VCaP (cell line): ENCODE data around the gene ERCC8.

Experiments used
- H3K27ac ChIP-seq: fragments of 450-650 bp; 2 replicates; pipeline ENCODE4 v1.5.1; 2017
- TF ChIP-seq, protein P1 (sequence below): fragments of 450-650 bp; conservative IDR thresholded peaks from 2 replicates; pipeline ENCODE4 v1.5.1; 2017; ENCODE audit warnings: mild to moderate bottlenecking, moderate library complexity

The ERCC8 gene

DNA sequence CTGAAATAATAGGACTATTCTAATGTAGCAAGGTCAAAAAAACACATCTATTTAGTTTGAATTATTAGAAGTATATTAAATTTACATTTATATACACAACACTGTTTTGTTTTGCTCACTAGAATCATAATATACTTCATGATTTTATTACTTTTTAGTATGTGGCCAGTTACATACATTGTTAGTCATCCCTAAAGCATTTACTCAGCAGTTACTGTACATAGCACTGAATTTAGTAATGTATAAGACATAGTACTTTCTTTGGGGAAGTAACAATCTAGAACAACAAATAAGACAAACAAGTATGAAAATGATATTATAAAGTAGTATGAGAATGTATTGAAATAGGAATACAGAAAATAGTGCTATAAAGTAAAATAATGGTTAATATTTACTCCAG is 28.2 kb downstream of the ERCC8 start:
- TF ChIP-seq, protein P1, sequence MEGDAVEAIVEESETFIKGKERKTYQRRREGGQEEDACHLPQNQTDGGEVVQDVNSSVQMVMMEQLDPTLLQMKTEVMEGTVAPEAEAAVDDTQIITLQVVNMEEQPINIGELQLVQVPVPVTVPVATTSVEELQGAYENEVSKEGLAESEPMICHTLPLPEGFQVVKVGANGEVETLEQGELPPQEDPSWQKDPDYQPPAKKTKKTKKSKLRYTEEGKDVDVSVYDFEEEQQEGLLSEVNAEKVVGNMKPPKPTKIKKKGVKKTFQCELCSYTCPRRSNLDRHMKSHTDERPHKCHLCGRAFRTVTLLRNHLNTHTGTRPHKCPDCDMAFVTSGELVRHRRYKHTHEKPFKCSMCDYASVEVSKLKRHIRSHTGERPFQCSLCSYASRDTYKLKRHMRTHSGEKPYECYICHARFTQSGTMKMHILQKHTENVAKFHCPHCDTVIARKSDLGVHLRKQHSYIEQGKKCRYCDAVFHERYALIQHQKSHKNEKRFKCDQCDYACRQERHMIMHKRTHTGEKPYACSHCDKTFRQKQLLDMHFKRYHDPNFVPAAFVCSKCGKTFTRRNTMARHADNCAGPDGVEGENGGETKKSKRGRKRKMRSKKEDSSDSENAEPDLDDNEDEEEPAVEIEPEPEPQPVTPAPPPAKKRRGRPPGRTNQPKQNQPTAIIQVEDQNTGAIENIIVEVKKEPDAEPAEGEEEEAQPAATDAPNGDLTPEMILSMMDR = no peak
- no peak overlapping the region for H3K27ac ChIP-seq

DNA sequence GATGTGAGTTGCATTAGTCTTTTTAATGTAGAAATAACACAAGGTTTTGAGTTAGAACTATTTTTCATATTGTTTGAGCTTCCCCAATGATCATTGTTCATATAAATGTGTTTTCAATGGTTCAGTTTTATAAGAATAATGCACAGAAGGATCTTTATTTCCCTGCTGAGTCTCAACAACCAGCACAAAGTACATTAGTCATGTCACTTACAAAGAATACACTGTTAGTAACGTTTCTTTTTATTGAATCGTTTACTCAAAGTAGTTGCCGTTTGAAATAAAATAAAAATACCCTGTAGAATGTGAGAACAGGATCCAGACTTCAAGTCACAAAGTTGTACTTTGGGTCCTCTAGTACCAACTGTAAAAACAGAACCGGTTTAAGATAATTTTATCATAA is 41.5 kb downstream of the ERCC8 start:
- TF ChIP-seq, protein P1 = no peak
- H3K27ac ChIP-seq = no peak overlapping the region

DNA sequence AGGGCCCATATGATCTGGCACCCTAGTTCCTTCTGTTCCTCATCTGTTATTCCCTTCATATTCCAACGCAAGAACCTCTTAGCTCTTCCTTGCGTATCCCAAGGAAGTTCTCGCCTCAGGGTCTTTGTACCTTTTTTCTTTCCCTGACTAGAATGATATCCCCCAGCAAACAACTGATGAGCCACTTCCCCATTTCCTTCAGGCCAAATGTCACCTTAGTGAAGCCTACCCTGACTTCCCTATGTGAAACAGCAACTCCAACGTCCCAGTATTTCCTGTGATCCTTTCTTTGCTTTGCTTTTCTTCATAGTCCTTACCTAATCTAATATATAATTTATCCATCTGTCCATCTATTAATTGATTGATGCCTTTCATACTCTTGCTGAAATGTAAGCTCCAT is 47.9 kb downstream of the ERCC8 start:
- TF ChIP-seq, protein P1 = no peak
- no peak overlapping the region for H3K27ac ChIP-seq

DNA sequence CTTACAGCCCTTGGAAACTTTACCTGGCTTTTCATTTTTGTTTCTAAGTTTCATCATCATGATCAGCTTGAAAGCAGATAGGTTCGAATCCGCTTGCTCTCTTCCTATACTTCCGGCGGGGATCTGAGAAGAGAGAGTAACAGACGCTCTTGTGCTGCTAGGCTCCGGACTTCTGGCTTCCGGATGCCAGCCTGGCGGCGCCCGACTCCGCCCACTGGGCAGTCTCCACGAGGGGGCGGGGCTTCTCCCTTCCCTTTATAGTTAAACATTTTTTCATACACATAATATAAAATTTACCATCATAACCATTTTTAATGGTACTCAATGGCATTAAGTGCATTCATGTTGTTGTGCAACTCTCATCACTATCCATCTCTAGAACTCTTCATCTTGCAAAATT is 51.3 kb downstream of the ERCC8 start:
- TF ChIP-seq, protein P1 = no peak
- H3K27ac ChIP-seq = no peak overlapping the region

DNA sequence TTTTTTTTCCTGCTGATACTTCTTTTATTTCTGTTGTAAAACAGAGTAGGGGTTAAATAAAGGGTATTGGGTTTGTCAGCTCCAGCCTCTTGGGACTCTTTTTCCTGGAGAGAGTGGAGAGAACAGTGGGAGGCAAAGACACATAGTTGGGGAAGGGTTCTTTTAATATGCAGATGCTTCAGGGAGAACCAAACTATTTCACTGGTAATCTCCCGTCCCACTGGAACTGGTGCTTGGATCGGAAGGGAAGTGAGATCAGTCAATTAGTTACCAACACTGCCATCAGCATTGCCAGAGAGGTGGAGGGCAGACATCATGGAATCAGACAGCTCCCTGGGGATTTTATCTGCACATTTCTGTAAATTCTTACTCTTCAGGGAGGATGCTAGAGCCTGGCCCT is 53.2 kb downstream of the ERCC8 start:
- H3K27ac ChIP-seq = no peak overlapping the region
- TF ChIP-seq, protein P1 = no peak

DNA sequence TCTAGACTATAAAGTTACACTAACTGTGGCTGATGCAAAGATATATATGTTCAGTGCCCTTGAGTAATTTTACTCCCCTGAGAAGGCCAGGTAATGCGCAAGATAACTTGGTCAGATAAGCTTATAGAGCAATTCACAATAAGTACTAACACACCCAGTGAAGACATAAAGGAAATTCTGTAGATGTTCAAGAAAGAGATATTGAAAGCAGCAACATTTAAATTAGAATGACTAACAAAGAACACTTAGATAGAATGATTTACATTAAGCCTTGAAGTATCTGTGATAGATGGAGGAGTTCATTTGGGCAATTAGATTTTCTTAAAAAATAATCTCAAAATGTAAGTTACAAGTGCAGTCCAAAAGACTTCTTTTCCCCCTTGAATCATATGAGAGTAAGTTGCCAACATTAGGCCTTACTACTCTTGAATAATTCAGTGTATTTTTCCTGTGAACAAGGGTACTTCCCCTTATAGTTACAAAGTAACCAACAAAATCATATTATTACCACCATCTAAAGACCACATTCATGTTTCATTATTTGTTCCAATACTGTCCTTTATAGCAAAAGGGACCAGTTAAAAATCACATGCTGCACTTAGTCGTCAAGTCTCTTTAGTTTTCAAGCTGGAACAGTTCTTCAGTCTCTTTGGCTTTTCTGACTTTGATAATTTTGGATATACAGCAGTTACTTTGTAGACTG is 56.4 kb downstream of the ERCC8 start:
- TF ChIP-seq, protein P1 = no peak
- H3K27ac ChIP-seq = no peak overlapping the region

DNA sequence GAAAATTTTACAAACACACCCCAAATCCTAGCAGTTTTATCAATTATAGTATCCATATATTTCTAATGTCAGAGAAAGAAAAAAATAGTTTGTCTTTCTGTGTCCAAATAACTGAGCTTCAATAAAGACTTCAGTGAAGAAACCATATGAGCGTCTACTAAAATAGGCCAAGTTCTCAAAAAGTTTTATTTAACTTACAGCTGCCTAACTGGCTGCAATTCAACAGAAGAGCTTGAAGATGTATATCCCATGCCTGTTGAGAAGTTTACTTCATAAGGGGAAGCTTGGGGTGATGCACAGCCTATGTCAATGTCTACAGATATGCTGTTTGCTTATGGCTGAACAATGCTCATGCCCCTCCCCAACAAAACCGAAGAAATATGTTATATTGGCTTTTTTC is 57.1 kb downstream of the ERCC8 start:
- H3K27ac ChIP-seq = no peak overlapping the region
- TF ChIP-seq, protein P1 = no peak
